Stimulated activated CD8-positive, alpha-beta memory T cell treated with anti-CD3 and anti-CD28 coated beads, Interleukin-7, amount 100 ng/mL, for 1 hour (primary cell): ENCODE measurements around the gene DDX47.
"Not testable (repeated sequence)": the region's sequence is repeated elsewhere in the genome, so short reads cannot be mapped to it uniquely, and the experiment has no call there.

Experiments used
- DNase-seq, 2 donors: peaks; one replicate each; pipeline ENCODE4 v3.0.0-alpha.2; 2020; ENCODE audit warnings: low read depth in 2 of 2

The DDX47 gene

GRCh38 chr12:12796928-12797793 is 16.0 kb upstream of the DDX47 start:
- DNase-seq, result no peak

- DNase-seq, result no peak
Measured at GRCh38 chr12:12797794-12798152, 15.4 kb upstream of the DDX47 start.

- DNase-seq, result no peak
Measured at GRCh38 chr12:12798480-12798879, 14.7 kb upstream of the DDX47 start.

GRCh38 chr12:12799163-12799920 is 13.8 kb upstream of the DDX47 start:
- no peak for DNase-seq

GRCh38 chr12:12800406-12801180 is 12.6 kb upstream of the DDX47 start:
- DNase-seq, result no peak

GRCh38 chr12:12801656-12802055 is 11.5 kb upstream of the DDX47 start:
- DNase-seq, result not testable (repeated sequence)

GRCh38 chr12:12803186-12803585 is 10.0 kb upstream of the DDX47 start:
- no peak for DNase-seq

GRCh38 chr12:12804011-12804410 is 9.1 kb upstream of the DDX47 start:
- no peak for DNase-seq

- no peak for DNase-seq
Measured at GRCh38 chr12:12804432-12804886, 8.7 kb upstream of the DDX47 start.

GRCh38 chr12:12806784-12807516 is 6.2 kb upstream of the DDX47 start:
- no peak for DNase-seq

- not testable (repeated sequence) for DNase-seq
Measured at GRCh38 chr12:12807517-12807903, 5.6 kb upstream of the DDX47 start.

- peak in 1 of 2 donors; percentile 17 for DNase-seq
Measured at GRCh38 chr12:12807970-12808702, 5.0 kb upstream of the DDX47 start.

- no peak for DNase-seq
Measured at GRCh38 chr12:12810553-12811021, 2.6 kb upstream of the DDX47 start.

GRCh38 chr12:12811343-12811742 is 1.8 kb upstream of the DDX47 start:
- DNase-seq, result no peak

- no peak for DNase-seq
Measured at GRCh38 chr12:12812174-12812573, 972 bp upstream of the DDX47 start.

- no peak for DNase-seq
Measured at GRCh38 chr12:12812618-12813119, 477 bp upstream of the DDX47 start.

GRCh38 chr12:12817616-12818015 is 4.5 kb downstream of the DDX47 start:
- no peak for DNase-seq

GRCh38 chr12:12818701-12819100 is 5.6 kb downstream of the DDX47 start:
- no peak for DNase-seq

GRCh38 chr12:12819221-12819620 is 6.1 kb downstream of the DDX47 start:
- no peak for DNase-seq

- no peak for DNase-seq
Measured at GRCh38 chr12:12819752-12820311, 6.7 kb downstream of the DDX47 start.
